ENCODE measurements around the gene CDH10. TPM values are rescaled to one million over a fixed set of nuclear protein-coding genes. Genes with fewer than 3 reads are reported as not detected.

CDH10 gene
- total RNA-seq, 1 donor from 2014 or later: not detected

DNA sequence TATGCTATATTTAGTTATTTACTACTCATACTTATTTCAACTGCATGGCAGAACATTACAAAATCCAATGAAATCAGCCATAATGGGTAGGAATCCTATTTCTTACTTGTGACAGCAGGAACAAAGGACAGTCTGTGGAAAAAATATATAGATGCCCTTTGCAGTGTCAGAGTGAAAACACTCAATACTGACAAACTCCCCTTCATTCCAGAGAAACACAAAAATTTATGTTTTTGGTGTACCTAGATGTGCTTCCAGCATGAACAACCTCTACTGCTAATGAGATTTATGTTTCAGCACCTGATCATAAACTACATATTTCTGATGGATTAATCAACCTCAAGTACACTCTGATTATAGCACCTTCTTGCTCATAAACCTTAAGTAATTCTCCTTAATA lies 132.4 kb downstream of the CDH10 start:
- H3K27me3 ChIP-seq (ENCODE audit: low read depth): no peaks in the 10 kb centered on the region
- H3K9me3 ChIP-seq (replicated peaks): no peaks in the 10 kb centered on the region
- H3K4me3 ChIP-seq: no peak overlapping the region
- no peaks in the 10 kb centered on the region for H3K36me3 ChIP-seq
- intact Hi-C loops (cut with micrococcal nuclease): no loop called here
- H3K4me1 ChIP-seq: no peaks in the 10 kb centered on the region
- no peak overlapping the region for H3K27ac ChIP-seq (replicated peaks)
- no peak for DNase-seq
- TF ChIP-seq CTCF (IDR thresholded peaks at IDR 0.05; ENCODE audit: borderline replicate concordance): no peak

DNA sequence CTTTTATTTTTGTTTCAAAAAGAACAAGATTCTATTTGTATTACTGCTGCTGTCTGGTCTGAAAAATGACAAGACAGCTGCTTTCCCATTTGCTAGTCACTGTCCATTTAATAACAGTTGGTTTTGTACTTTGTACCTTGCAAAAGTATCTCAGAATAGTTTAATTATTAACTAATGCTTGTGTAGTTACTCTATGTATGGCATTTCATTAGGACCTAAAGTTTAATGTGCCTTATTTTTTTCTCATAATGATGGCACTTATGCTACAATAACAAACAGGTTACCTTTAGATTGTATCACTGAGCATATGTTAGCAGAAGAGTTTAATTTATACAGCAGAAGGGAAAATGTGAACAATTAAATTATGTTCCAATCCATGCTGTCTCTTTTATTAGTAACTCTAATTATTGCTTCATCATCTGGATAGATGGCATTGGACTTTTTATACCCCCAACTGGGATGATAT lies 134.2 kb downstream of the CDH10 start:
- Histone ChIP-seq H3K4me1 (no peaks in the 10 kb centered on the region), H3K27ac (replicated peaks) (no peak overlapping the region), H3K36me3 (no peaks in the 10 kb centered on the region), H3K4me3 (no peak overlapping the region), H3K9me3 (replicated peaks) (no peaks in the 10 kb centered on the region), H3K27me3 (ENCODE audit: low read depth) (no peaks in the 10 kb centered on the region)
- TF ChIP-seq CTCF (IDR thresholded peaks at IDR 0.05; ENCODE audit: borderline replicate concordance): no peak
- intact Hi-C loops (cut with micrococcal nuclease): no loop called here
- no peak for DNase-seq

GRCh38 chr5:24509943-24510342 lies 134.8 kb downstream of the CDH10 start:
- intact Hi-C loops (cut with micrococcal nuclease): no loop called here
- no peaks in the 10 kb centered on the region for H3K9me3 ChIP-seq (replicated peaks)
- H3K27ac ChIP-seq (replicated peaks): no peak overlapping the region
- H3K36me3 ChIP-seq: no peaks in the 10 kb centered on the region
- no peak for DNase-seq
- no peaks in the 10 kb centered on the region for H3K27me3 ChIP-seq (ENCODE audit: low read depth)
- no peak overlapping the region for H3K4me3 ChIP-seq
- no peaks in the 10 kb centered on the region for H3K4me1 ChIP-seq
- no peak for TF ChIP-seq CTCF (IDR thresholded peaks at IDR 0.05; ENCODE audit: borderline replicate concordance)

- Histone ChIP-seq H3K4me1 (no peaks in the 10 kb centered on the region), H3K27me3 (ENCODE audit: low read depth) (no peaks in the 10 kb centered on the region), H3K36me3 (no peaks in the 10 kb centered on the region), H3K27ac (replicated peaks) (no peak overlapping the region), H3K9me3 (replicated peaks) (no peaks in the 10 kb centered on the region), H3K4me3 (no peak overlapping the region)
- DNase-seq: no peak
- intact Hi-C loops (cut with micrococcal nuclease): no loop called here
- TF ChIP-seq CTCF (IDR thresholded peaks at IDR 0.05; ENCODE audit: borderline replicate concordance): no peak
Observed at GRCh38 chr5:24505258-24505657, 139.5 kb downstream of the CDH10 start.

- H3K27ac ChIP-seq (replicated peaks): no peak overlapping the region
- no peak overlapping the region for H3K4me3 ChIP-seq
- DNase-seq: no peak
- H3K27me3 ChIP-seq (ENCODE audit: low read depth): no peaks in the 10 kb centered on the region
- no peaks in the 10 kb centered on the region for H3K9me3 ChIP-seq (replicated peaks)
- no peak for TF ChIP-seq CTCF (IDR thresholded peaks at IDR 0.05; ENCODE audit: borderline replicate concordance)
- no peaks in the 10 kb centered on the region for H3K4me1 ChIP-seq
- no peaks in the 10 kb centered on the region for H3K36me3 ChIP-seq
- intact Hi-C loops (cut with micrococcal nuclease): no loop called here
Observed at GRCh38 chr5:24497591-24498157, 147.1 kb downstream of the CDH10 start.

Measured in left ventricle myocardium inferior (tissue), 1 donor.